Epidermal melanocyte (primary cell): Measurements from ENCODE around the gene FAM222A.
"Not testable (repeated sequence)": the region's sequence is repeated elsewhere in the genome, so short reads cannot be mapped to it uniquely, and the experiment has no call there.

Experiments
- DNase-seq: peaks from one replicate; pipeline ENCODE4 v3.0.0; 2011; ENCODE audit warnings: low spot score; ENCODE audit not compliant: insufficient read length

FAM222A gene

GRCh38 chr12:109693653-109694600 is 19.7 kb upstream of the FAM222A start:
- no peak for DNase-seq

- not testable (repeated sequence) for DNase-seq
These were observed 19.0 kb upstream of the FAM222A start for GRCh38 chr12:109694629-109695028.

GRCh38 chr12:109695416-109695815 is 18.2 kb upstream of the FAM222A start:
- no peak for DNase-seq

GRCh38 chr12:109695961-109696461 is 17.6 kb upstream of the FAM222A start:
- no peak for DNase-seq

GRCh38 chr12:109696485-109697269 is 16.9 kb upstream of the FAM222A start:
- DNase-seq = no peak

- DNase-seq = no peak
These were observed 16.4 kb upstream of the FAM222A start for GRCh38 chr12:109697270-109697553.

- DNase-seq = no peak
These were observed 15.7 kb upstream of the FAM222A start for GRCh38 chr12:109697877-109698468.

- no peak for DNase-seq
These were observed 14.8 kb upstream of the FAM222A start for GRCh38 chr12:109698820-109699219.

- no peak for DNase-seq
These were observed 12.6 kb upstream of the FAM222A start for GRCh38 chr12:109701064-109701463.

- DNase-seq = no peak
These were observed 11.3 kb upstream of the FAM222A start for GRCh38 chr12:109702111-109702841.

GRCh38 chr12:109703684-109704083 is 9.9 kb upstream of the FAM222A start:
- DNase-seq = no peak

GRCh38 chr12:109704371-109705098 is 9.1 kb upstream of the FAM222A start:
- DNase-seq = no peak

GRCh38 chr12:109705291-109705690 is 8.3 kb upstream of the FAM222A start:
- no peak for DNase-seq

GRCh38 chr12:109706398-109706746 is 7.3 kb upstream of the FAM222A start:
- DNase-seq = no peak

- DNase-seq = no peak
These were observed 6.7 kb upstream of the FAM222A start for GRCh38 chr12:109706747-109707469.

GRCh38 chr12:109707470-109707821 is 6.2 kb upstream of the FAM222A start:
- DNase-seq = no peak

- no peak for DNase-seq
These were observed 4.7 kb upstream of the FAM222A start for GRCh38 chr12:109708939-109709338.

GRCh38 chr12:109709401-109709991 is 4.1 kb upstream of the FAM222A start:
- no peak for DNase-seq

GRCh38 chr12:109710205-109710746 is 3.3 kb upstream of the FAM222A start:
- DNase-seq = no peak
